NAMALWA (cell line): ENCODE data around the gene CAV3.

Experiments
- DNase-seq: peaks from one replicate; pipeline ENCODE4 v3.0.0-alpha.2; 2015; ENCODE audit warnings: low spot score

Gene CAV3

GRCh38 chr3:8794247-8794646 lies 60.6 kb downstream of the CAV3 start:
- no peak for DNase-seq
